A673 (cell line): Measurements from ENCODE around the gene THAP6.

Source experiments
- EZH2 ChIP-seq: fragments of 200-600 bp; sonication (generic); IDR thresholded peaks from 2 replicates; pipeline ENCODE4 v1.6.1; 2017; ENCODE audit warnings: borderline replicate concordance, low read depth, mild to moderate bottlenecking, mixed read lengths, antibody characterized with exemption, low read length; ENCODE audit not compliant: poor library complexity, severe bottlenecking
- TF ChIP-seq, protein P1 (sequence below): fragments of 300-800, 200-600 bp; sonication (generic); conservative IDR thresholded peaks from 2 replicates; pipeline ENCODE4 v1.5.1; 2017; ENCODE audit warnings: low read depth, mild to moderate bottlenecking, antibody characterized with exemption, low read length, moderate library complexity, mixed read lengths

DNA sequence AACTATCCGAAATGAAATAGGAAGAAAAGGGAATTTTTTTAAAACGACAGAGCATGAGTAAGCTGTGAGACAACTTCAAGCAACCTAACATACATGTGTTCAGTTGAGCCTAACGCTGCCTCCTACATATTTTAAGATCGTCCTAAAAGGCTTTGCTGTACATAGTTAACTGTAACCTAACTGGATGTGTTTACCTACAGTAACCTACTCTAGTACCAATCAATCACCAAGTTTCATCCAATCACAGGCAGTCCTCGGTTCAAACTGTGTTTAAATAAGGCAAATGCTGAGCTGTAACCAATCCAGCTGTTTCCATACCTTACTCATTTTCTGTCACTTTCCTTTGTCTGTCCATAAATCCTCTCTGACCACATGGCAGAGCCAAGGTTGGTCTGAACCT is 17.1 kb upstream of the THAP6 start:
- TF ChIP-seq, protein P1, sequence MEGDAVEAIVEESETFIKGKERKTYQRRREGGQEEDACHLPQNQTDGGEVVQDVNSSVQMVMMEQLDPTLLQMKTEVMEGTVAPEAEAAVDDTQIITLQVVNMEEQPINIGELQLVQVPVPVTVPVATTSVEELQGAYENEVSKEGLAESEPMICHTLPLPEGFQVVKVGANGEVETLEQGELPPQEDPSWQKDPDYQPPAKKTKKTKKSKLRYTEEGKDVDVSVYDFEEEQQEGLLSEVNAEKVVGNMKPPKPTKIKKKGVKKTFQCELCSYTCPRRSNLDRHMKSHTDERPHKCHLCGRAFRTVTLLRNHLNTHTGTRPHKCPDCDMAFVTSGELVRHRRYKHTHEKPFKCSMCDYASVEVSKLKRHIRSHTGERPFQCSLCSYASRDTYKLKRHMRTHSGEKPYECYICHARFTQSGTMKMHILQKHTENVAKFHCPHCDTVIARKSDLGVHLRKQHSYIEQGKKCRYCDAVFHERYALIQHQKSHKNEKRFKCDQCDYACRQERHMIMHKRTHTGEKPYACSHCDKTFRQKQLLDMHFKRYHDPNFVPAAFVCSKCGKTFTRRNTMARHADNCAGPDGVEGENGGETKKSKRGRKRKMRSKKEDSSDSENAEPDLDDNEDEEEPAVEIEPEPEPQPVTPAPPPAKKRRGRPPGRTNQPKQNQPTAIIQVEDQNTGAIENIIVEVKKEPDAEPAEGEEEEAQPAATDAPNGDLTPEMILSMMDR: no peak
- TF ChIP-seq EZH2: no peak
